ENCODE data around the gene TTC9.

TTC9 gene

GRCh38 chr14:70696026-70696425, 54.3 kb downstream of the TTC9 start (continued):
- TF ChIP-seq POU6F1 (CRISPR knock-in tag; IDR thresholded peaks at IDR 0.05; ENCODE audit: borderline replicate concordance, low read depth): no peak
- TF ChIP-seq, protein P1, sequence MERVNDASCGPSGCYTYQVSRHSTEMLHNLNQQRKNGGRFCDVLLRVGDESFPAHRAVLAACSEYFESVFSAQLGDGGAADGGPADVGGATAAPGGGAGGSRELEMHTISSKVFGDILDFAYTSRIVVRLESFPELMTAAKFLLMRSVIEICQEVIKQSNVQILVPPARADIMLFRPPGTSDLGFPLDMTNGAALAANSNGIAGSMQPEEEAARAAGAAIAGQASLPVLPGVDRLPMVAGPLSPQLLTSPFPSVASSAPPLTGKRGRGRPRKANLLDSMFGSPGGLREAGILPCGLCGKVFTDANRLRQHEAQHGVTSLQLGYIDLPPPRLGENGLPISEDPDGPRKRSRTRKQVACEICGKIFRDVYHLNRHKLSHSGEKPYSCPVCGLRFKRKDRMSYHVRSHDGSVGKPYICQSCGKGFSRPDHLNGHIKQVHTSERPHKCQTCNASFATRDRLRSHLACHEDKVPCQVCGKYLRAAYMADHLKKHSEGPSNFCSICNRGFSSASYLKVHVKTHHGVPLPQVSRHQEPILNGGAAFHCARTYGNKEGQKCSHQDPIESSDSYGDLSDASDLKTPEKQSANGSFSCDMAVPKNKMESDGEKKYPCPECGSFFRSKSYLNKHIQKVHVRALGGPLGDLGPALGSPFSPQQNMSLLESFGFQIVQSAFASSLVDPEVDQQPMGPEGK (CRISPR knock-in tag; IDR thresholded peaks at IDR 0.05; ENCODE audit: borderline replicate concordance): no peak
- TF ChIP-seq TCF4 (CRISPR knock-in tag; IDR thresholded peaks at IDR 0.05; ENCODE audit: borderline replicate concordance): no peak
- TF ChIP-seq ARNTL (CRISPR knock-in tag; IDR thresholded peaks at IDR 0.05; ENCODE audit: borderline replicate concordance, low read depth): no peak
- no peak for TF ChIP-seq TOX (CRISPR knock-in tag; IDR thresholded peaks at IDR 0.05; ENCODE audit: borderline replicate concordance)
- no peak for TF ChIP-seq ISL1 (CRISPR knock-in tag; IDR thresholded peaks at IDR 0.05)
- TF ChIP-seq BACH2 (CRISPR knock-in tag; IDR thresholded peaks at IDR 0.05; ENCODE audit: borderline replicate concordance): no peak
- no peak for TF ChIP-seq ZC3H10 (CRISPR knock-in tag; IDR thresholded peaks at IDR 0.05)

DNA sequence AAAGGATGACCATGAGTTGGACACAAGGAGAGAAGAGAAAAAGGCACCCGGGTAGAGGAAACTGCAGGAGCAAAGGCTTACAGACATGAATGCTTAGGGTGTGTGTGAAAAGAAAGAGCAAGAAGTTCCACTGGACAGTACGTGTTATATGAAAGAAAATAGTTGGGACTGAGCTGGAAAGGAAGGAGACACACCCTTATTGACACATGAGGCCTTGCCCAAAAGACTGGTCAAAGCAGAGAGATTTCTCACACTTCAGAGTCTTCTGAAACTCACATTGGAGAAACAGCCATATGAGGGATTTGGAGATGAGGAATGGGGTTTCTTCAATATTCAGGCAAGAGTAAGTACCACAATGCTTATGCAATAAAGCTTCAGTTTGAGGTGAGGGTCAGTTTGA, 56.0 kb downstream of the TTC9 start:
- TF ChIP-seq POU6F1 (CRISPR knock-in tag; IDR thresholded peaks at IDR 0.05; ENCODE audit: borderline replicate concordance, low read depth): no peak
- TF ChIP-seq BACH2 (CRISPR knock-in tag; IDR thresholded peaks at IDR 0.05; ENCODE audit: borderline replicate concordance): no peak
- TF ChIP-seq ZFP3 (CRISPR knock-in tag; IDR thresholded peaks at IDR 0.05): no peak
- no peak for TF ChIP-seq RARB (CRISPR knock-in tag; IDR thresholded peaks at IDR 0.05)
- no peak for TF ChIP-seq TOX (CRISPR knock-in tag; IDR thresholded peaks at IDR 0.05; ENCODE audit: borderline replicate concordance)
- TF ChIP-seq, protein P2, sequence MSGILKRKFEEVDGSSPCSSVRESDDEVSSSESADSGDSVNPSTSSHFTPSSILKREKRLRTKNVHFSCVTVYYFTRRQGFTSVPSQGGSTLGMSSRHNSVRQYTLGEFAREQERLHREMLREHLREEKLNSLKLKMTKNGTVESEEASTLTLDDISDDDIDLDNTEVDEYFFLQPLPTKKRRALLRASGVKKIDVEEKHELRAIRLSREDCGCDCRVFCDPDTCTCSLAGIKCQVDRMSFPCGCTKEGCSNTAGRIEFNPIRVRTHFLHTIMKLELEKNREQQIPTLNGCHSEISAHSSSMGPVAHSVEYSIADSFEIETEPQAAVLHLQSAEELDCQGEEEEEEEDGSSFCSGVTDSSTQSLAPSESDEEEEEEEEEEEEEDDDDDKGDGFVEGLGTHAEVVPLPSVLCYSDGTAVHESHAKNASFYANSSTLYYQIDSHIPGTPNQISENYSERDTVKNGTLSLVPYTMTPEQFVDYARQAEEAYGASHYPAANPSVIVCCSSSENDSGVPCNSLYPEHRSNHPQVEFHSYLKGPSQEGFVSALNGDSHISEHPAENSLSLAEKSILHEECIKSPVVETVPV (CRISPR knock-in tag; IDR thresholded peaks at IDR 0.05): no peak
- TF ChIP-seq ZNF70 (CRISPR knock-in tag; IDR thresholded peaks at IDR 0.05): no peak
- TF ChIP-seq ESRRG (CRISPR knock-in tag; IDR thresholded peaks at IDR 0.05): no peak
- TF ChIP-seq ARNTL (CRISPR knock-in tag; IDR thresholded peaks at IDR 0.05; ENCODE audit: borderline replicate concordance, low read depth): no peak
- no peak for TF ChIP-seq OSR1 (CRISPR knock-in tag; IDR thresholded peaks at IDR 0.05)
- TF ChIP-seq SNAI2 (CRISPR knock-in tag; IDR thresholded peaks at IDR 0.05): no peak
- TF ChIP-seq, protein P1 (CRISPR knock-in tag; IDR thresholded peaks at IDR 0.05; ENCODE audit: borderline replicate concordance): no peak
- TF ChIP-seq ISL1 (CRISPR knock-in tag; IDR thresholded peaks at IDR 0.05): no peak
- no peak for TF ChIP-seq ZNF565 (CRISPR knock-in tag; conservative IDR thresholded peaks at IDR 0.05; ENCODE audit: low read depth)
- ATAC-seq: no peak

GRCh38 chr14:70698288-70698687, 56.6 kb downstream of the TTC9 start:
- ATAC-seq: no peak

More at GRCh38 chr14:70698288-70698687, 56.6 kb downstream of the TTC9 start:
- TF ChIP-seq ZNF565 (CRISPR knock-in tag; conservative IDR thresholded peaks at IDR 0.05; ENCODE audit: low read depth): no peak
- no peak for TF ChIP-seq RARB (CRISPR knock-in tag; IDR thresholded peaks at IDR 0.05)
- no peak for TF ChIP-seq BACH2 (CRISPR knock-in tag; IDR thresholded peaks at IDR 0.05; ENCODE audit: borderline replicate concordance)
- TF ChIP-seq ZNF70 (CRISPR knock-in tag; IDR thresholded peaks at IDR 0.05): no peak
- TF ChIP-seq, protein P3, sequence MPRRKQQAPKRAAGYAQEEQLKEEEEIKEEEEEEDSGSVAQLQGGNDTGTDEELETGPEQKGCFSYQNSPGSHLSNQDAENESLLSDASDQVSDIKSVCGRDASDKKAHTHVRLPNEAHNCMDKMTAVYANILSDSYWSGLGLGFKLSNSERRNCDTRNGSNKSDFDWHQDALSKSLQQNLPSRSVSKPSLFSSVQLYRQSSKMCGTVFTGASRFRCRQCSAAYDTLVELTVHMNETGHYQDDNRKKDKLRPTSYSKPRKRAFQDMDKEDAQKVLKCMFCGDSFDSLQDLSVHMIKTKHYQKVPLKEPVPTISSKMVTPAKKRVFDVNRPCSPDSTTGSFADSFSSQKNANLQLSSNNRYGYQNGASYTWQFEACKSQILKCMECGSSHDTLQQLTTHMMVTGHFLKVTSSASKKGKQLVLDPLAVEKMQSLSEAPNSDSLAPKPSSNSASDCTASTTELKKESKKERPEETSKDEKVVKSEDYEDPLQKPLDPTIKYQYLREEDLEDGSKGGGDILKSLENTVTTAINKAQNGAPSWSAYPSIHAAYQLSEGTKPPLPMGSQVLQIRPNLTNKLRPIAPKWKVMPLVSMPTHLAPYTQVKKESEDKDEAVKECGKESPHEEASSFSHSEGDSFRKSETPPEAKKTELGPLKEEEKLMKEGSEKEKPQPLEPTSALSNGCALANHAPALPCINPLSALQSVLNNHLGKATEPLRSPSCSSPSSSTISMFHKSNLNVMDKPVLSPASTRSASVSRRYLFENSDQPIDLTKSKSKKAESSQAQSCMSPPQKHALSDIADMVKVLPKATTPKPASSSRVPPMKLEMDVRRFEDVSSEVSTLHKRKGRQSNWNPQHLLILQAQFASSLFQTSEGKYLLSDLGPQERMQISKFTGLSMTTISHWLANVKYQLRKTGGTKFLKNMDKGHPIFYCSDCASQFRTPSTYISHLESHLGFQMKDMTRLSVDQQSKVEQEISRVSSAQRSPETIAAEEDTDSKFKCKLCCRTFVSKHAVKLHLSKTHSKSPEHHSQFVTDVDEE (CRISPR knock-in tag; IDR thresholded peaks at IDR 0.05): no peak
- no peak for TF ChIP-seq SNAI2 (CRISPR knock-in tag; IDR thresholded peaks at IDR 0.05)
- no peak for TF ChIP-seq OSR1 (CRISPR knock-in tag; IDR thresholded peaks at IDR 0.05)
- TF ChIP-seq PPARA (CRISPR knock-in tag; IDR thresholded peaks at IDR 0.05; ENCODE audit: borderline replicate concordance): no peak
- TF ChIP-seq TCF4 (CRISPR knock-in tag; IDR thresholded peaks at IDR 0.05; ENCODE audit: borderline replicate concordance): no peak
